Thoracic aorta (tissue), 2 donors: Measurements from ENCODE around the gene MS4A18. TPM values are rescaled to one million over a fixed set of nuclear protein-coding genes. Genes with fewer than 3 reads are reported as not detected.

Experiments
- ATAC-seq: fragments of 150-250 bp; one replicate; pipeline ENCODE4 v1.8.0; 2017; ENCODE audit warnings: low read depth; ENCODE audit not compliant: insufficient number of reproducible peaks, low FRiP score
- DNase-seq: peaks from one replicate; pipeline ENCODE4 v3.0.0-alpha.2; 2020; ENCODE audit warnings: low spot score
- H3K27ac ChIP-seq, 2 donors: fragments of 200-600 bp; sonication (generic); 1 replicate in 1 of 2; 2 replicates in 1 of 2; pipeline ENCODE4 v1.5.1; 2016; ENCODE audit warnings: mild to moderate bottlenecking in 2 of 2, moderate library complexity in 2 of 2
- H3K27me3 ChIP-seq: fragments of 200-600 bp; sonication (generic); replicated peaks from 2 replicates; pipeline ENCODE4 v1.6.0; 2016; ENCODE audit warnings: mild to moderate bottlenecking; ENCODE audit not compliant: insufficient read depth
- H3K36me3 ChIP-seq: fragments of 200-600 bp; sonication (generic); one replicate; pipeline ENCODE4 v1.5.1; 2016
- H3K4me1 ChIP-seq, 2 donors: fragments of 200-600 bp; sonication (generic); 1 replicate in 1 of 2; 2 replicates in 1 of 2; pipeline versions ENCODE4 v1.5.1 to v1.6.0; 2016; ENCODE audit warnings: low read depth in 2 of 2, mild to moderate bottlenecking in 1 of 2; ENCODE audit not compliant: control insufficient read depth in 1 of 2
- H3K4me3 ChIP-seq: fragments of 200-600 bp; sonication (generic); 2 replicates; pipeline ENCODE4 v1.5.1; 2016; ENCODE audit warnings: mild to moderate bottlenecking
- H3K9me3 ChIP-seq: fragments of 200-600 bp; sonication (generic); 2 replicates; pipeline ENCODE4 v1.5.1; 2016
- CTCF ChIP-seq: fragments of 200-600 bp; sonication (generic); IDR thresholded peaks from one replicate; pipeline ENCODE4 v1.5.1; 2019; ENCODE audit warnings: antibody characterized with exemption
- total RNA-seq, 2 donors: library from RNA; depleted of rRNA; stranded (reverse); fragments of >200 nt; gene quantifications; one replicate each; pipeline versions ENCODE4 v1.1.0 to v1.2.3, GENCODE V29; 2016

MS4A18 gene
- total RNA-seq, 2 donors from 2014 or later, result not detected

GRCh38 chr11:60781286-60781980, 56.9 kb downstream of the MS4A18 start:
- DNase-seq (no peak), ATAC-seq (no peak)
- Histone ChIP-seq H3K36me3 (no peaks in the 10 kb centered on the region), H3K27me3 (no peaks in the 10 kb centered on the region), H3K4me3 (no peak overlapping the region), H3K4me1 (peaks cover 0 to under 1% of the 10 kb centered on the region in 2 donors), H3K27ac (no peak overlapping the region), H3K9me3 (no peaks in the 10 kb centered on the region)
- no peak for TF ChIP-seq CTCF

GRCh38 chr11:60781981-60782316, 57.4 kb downstream of the MS4A18 start:
- DNase-seq (no peak), ATAC-seq (no peak)
- TF ChIP-seq CTCF, result no peak
- Histone ChIP-seq H3K9me3 (no peaks in the 10 kb centered on the region), H3K36me3 (no peaks in the 10 kb centered on the region), H3K27ac (no peak overlapping the region), H3K27me3 (no peaks in the 10 kb centered on the region), H3K4me3 (no peak overlapping the region), H3K4me1 (peaks cover 2 to 6% of the 10 kb centered on the region in 2 donors)

- Histone ChIP-seq H3K9me3 (no peaks in the 10 kb centered on the region), H3K4me3 (no peak overlapping the region), H3K36me3 (no peaks in the 10 kb centered on the region), H3K27ac (no peak overlapping the region), H3K27me3 (no peaks in the 10 kb centered on the region), H3K4me1 (peaks cover 2 to 12% of the 10 kb centered on the region in 2 donors)
- DNase-seq (no peak), ATAC-seq (no peak)
- TF ChIP-seq CTCF, result no peak
Observed at GRCh38 chr11:60782393-60783140, 58.0 kb downstream of the MS4A18 start.

GRCh38 chr11:60783141-60783484, 58.6 kb downstream of the MS4A18 start:
- DNase-seq, result no peak
- TF ChIP-seq CTCF, result no peak
- Histone ChIP-seq H3K4me3 (no peak overlapping the region), H3K27me3 (no peaks in the 10 kb centered on the region), H3K36me3 (no peaks in the 10 kb centered on the region), H3K9me3 (no peaks in the 10 kb centered on the region), H3K27ac (no peak overlapping the region), H3K4me1 (peaks cover 2 to 13% of the 10 kb centered on the region in 2 donors)
- ATAC-seq, result no peak

GRCh38 chr11:60783911-60784310, 59.4 kb downstream of the MS4A18 start:
- H3K4me1 ChIP-seq, result peaks cover 2 to 13% of the 10 kb centered on the region in 2 donors
- ATAC-seq (no peak), DNase-seq (no peak)
- no peak overlapping the region for H3K27ac ChIP-seq
- no peaks in the 10 kb centered on the region for H3K9me3 ChIP-seq
- TF ChIP-seq CTCF, result no peak
- no peaks in the 10 kb centered on the region for H3K36me3 ChIP-seq
- no peak overlapping the region for H3K4me3 ChIP-seq
- H3K27me3 ChIP-seq, result no peaks in the 10 kb centered on the region
